ENCODE data around the gene CACNA2D3. TPM values are rescaled to one million over a fixed set of nuclear protein-coding genes. Genes with fewer than 3 reads are reported as not detected.

The CACNA2D3 gene
- total RNA-seq, 2 experiments from 2014 or later = not detected

- no peaks in the 10 kb centered on the region for H3K79me2 ChIP-seq (ENCODE audit: insufficient read depth, low read depth, low read length)
- ChIA-PET POLR2A (no interaction called here), CTCF (ENCODE audit: unreplicated experiment) (no interaction called here)
- no peaks in the 10 kb centered on the region for H3K9me3 ChIP-seq (ENCODE audit: low read length)
- no peaks in the 10 kb centered on the region for H3K36me3 ChIP-seq (ENCODE audit: insufficient read depth, low read length)
- no peak for TF ChIP-seq EZH2phosphoT487 (IDR thresholded peaks at IDR 0.05; ENCODE audit: borderline replicate concordance, low read depth, low read length)
- H3K4me1 ChIP-seq (ENCODE audit: insufficient read depth, low read length, poor library complexity, severe bottlenecking) = no peaks in the 10 kb centered on the region
- no peak overlapping the region for H3K4me3 ChIP-seq (ENCODE audit: low read depth, low read length, poor library complexity, severe bottlenecking)
- H3K4me2 ChIP-seq (ENCODE audit: low read length) = no peak overlapping the region
- H3K27ac ChIP-seq (ENCODE audit: low read depth, low read length, poor library complexity, severe bottlenecking) = no peak overlapping the region
- no peaks in the 10 kb centered on the region for H3K9me2 ChIP-seq (ENCODE audit: insufficient read depth, low read length)
- BruUV-seq (replicated peaks) = no TSS peak
- no peak for DNase-seq (ENCODE audit: low spot score)
- intact Hi-C loops (cut with micrococcal nuclease; ENCODE audit: unreplicated experiment) = no loop called here
- no peak overlapping the region for H2AFZ ChIP-seq (ENCODE audit: low read length)
- no peaks in the 10 kb centered on the region for H4K20me1 ChIP-seq (ENCODE audit: insufficient read depth, low read length)
Measured at GRCh38 chr3:54303517-54304375, 181.4 kb downstream of the CACNA2D3 start.

- intact Hi-C loops (cut with micrococcal nuclease; ENCODE audit: unreplicated experiment) = no loop called here
- Histone ChIP-seq H2AFZ (ENCODE audit: low read length) (no peak overlapping the region), H3K27ac (ENCODE audit: low read depth, low read length, poor library complexity, severe bottlenecking) (no peak overlapping the region), H3K4me3 (ENCODE audit: low read depth, low read length, poor library complexity, severe bottlenecking) (no peak overlapping the region), H3K79me2 (ENCODE audit: insufficient read depth, low read depth, low read length) (no peaks in the 10 kb centered on the region), H3K9me2 (ENCODE audit: insufficient read depth, low read length) (no peaks in the 10 kb centered on the region), H3K4me1 (ENCODE audit: insufficient read depth, low read length, poor library complexity, severe bottlenecking) (no peaks in the 10 kb centered on the region), H4K20me1 (ENCODE audit: insufficient read depth, low read length) (no peaks in the 10 kb centered on the region), H3K4me2 (ENCODE audit: low read length) (no peak overlapping the region), H3K9me3 (ENCODE audit: low read length) (no peaks in the 10 kb centered on the region), H3K36me3 (ENCODE audit: insufficient read depth, low read length) (no peaks in the 10 kb centered on the region)
- DNase-seq (ENCODE audit: low spot score) = no peak
- ChIA-PET CTCF (ENCODE audit: unreplicated experiment) (no interaction called here), POLR2A (no interaction called here)
- no TSS peak for BruUV-seq (replicated peaks)
- TF ChIP-seq CTCF (conservative IDR thresholded peaks at IDR 0.05; ENCODE audit: low read length) (no peak), EZH2phosphoT487 (IDR thresholded peaks at IDR 0.05; ENCODE audit: borderline replicate concordance, low read depth, low read length) (no peak)
Measured at GRCh38 chr3:54304877-54305276, 182.5 kb downstream of the CACNA2D3 start.

DNA sequence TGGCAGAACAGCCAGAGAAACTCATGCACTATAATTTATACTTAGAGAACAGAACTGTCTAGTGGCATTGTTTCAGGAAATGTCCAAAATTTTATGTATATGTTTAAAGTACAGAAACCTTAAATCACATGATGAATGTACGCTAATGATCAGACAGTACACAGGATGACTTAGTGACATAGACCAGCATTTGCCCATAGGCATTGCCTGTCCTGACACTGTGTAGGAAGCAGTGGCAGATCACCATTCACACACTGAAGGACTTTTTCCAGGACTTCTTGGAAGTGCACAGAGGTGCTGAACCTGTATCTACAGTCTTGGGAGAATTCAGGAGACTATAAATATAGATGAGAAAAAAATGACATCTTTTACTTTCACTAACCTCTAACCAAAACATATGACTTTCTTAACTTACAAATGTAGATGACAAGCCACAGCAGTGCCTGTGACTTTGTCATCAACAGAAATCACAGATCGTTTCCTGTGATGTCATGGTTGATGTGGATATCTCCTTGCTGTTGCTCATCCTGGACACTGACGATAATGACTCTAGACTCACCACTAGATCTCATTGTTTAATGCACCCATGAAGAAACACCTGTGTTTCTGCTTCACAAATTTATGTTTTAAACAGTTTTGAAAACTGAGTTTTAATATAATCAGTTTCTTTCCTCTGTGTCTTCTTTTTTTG, 183.2 kb downstream of the CACNA2D3 start:
- intact Hi-C loops (cut with micrococcal nuclease; ENCODE audit: unreplicated experiment) = no loop called here
- H3K27ac ChIP-seq (ENCODE audit: low read depth, low read length, poor library complexity, severe bottlenecking) = no peak overlapping the region
- POLR2A ChIA-PET = no interaction called here
- no peaks in the 10 kb centered on the region for H4K20me1 ChIP-seq (ENCODE audit: insufficient read depth, low read length)
- TF ChIP-seq EZH2phosphoT487 (IDR thresholded peaks at IDR 0.05; ENCODE audit: borderline replicate concordance, low read depth, low read length) (no peak), CTCF (conservative IDR thresholded peaks at IDR 0.05; ENCODE audit: low read length) (no peak)
- CTCF ChIA-PET (ENCODE audit: unreplicated experiment) = no interaction called here
- H3K9me2 ChIP-seq (ENCODE audit: insufficient read depth, low read length) = no peaks in the 10 kb centered on the region
- no TSS peak for BruUV-seq (replicated peaks)
- H3K4me1 ChIP-seq (ENCODE audit: insufficient read depth, low read length, poor library complexity, severe bottlenecking) = no peaks in the 10 kb centered on the region
- H3K9me3 ChIP-seq (ENCODE audit: low read length) = no peaks in the 10 kb centered on the region
- H3K79me2 ChIP-seq (ENCODE audit: insufficient read depth, low read depth, low read length) = no peaks in the 10 kb centered on the region
- H3K4me3 ChIP-seq (ENCODE audit: low read depth, low read length, poor library complexity, severe bottlenecking) = no peak overlapping the region
- no peak for DNase-seq (ENCODE audit: low spot score)
- no peak overlapping the region for H3K4me2 ChIP-seq (ENCODE audit: low read length)
- no peaks in the 10 kb centered on the region for H3K36me3 ChIP-seq (ENCODE audit: insufficient read depth, low read length)
- H2AFZ ChIP-seq (ENCODE audit: low read length) = no peak overlapping the region
